Measurements from ENCODE around the gene TCEAL6.
"Not testable (repeated sequence)": the region's sequence is repeated elsewhere in the genome, so short reads cannot be mapped to it uniquely, and the experiment has no call there.

Gene TCEAL6

GRCh38 chrX:102142274-102142673 is at the start of gene TCEAL6:
TCEAL6 (minus strand) TSS chrX:102142481.
- H3K36me3 ChIP-seq (ENCODE audit: control insufficient read depth, insufficient read depth, low read length); H3K4me3 ChIP-seq (replicated peaks; ENCODE audit: low read depth, low read length); H3K27me3 ChIP-seq (replicated peaks; ENCODE audit: control insufficient read depth, insufficient read depth, low read length); DNase-seq (ENCODE audit: extremely low read depth, insufficient read length): not testable (repeated sequence)

GRCh38 chrX:102185967-102186720 is 43.9 kb upstream of the TCEAL6 start:
- TF ChIP-seq CTCF (IDR thresholded peaks at IDR 0.05; ENCODE audit: insufficient read depth, low read length, poor library complexity, severe bottlenecking) = no peak
- DNase-seq (ENCODE audit: extremely low read depth, insufficient read length) = no peak
- Histone ChIP-seq H3K36me3 (ENCODE audit: control insufficient read depth, insufficient read depth, low read length) (no peaks in the 10 kb centered on the region), H3K27me3 (replicated peaks; ENCODE audit: control insufficient read depth, insufficient read depth, low read length) (no peaks in the 10 kb centered on the region), H3K4me3 (replicated peaks; ENCODE audit: low read depth, low read length) (no peak overlapping the region)

GRCh38 chrX:102155806-102156179 is 13.5 kb upstream of the TCEAL6 start, which contains the start of gene BEX5:
BEX5 (minus strand) TSS chrX:102155977; CDS start chrX:102154265, 1,712 bp downstream.
- DNase-seq (ENCODE audit: extremely low read depth, insufficient read length) = peak; percentile 6
- peak within 1 kb of the TSS; percentile 33 for H3K4me3 ChIP-seq (replicated peaks; ENCODE audit: low read depth, low read length)

GRCh38 chrX:102154900-102155805 is 12.9 kb upstream of the TCEAL6 start:
- Histone ChIP-seq H3K36me3 (ENCODE audit: control insufficient read depth, insufficient read depth, low read length) (no peaks in the 10 kb centered on the region), H3K27me3 (replicated peaks; ENCODE audit: control insufficient read depth, insufficient read depth, low read length) (no peaks in the 10 kb centered on the region), H3K4me3 (replicated peaks; ENCODE audit: low read depth, low read length) (peak overlapping the region; percentile 33)
- no peak for DNase-seq (ENCODE audit: extremely low read depth, insufficient read length)
- no peak for TF ChIP-seq CTCF (IDR thresholded peaks at IDR 0.05; ENCODE audit: insufficient read depth, low read length, poor library complexity, severe bottlenecking)

More at GRCh38 chrX:102155806-102156179, 13.5 kb upstream of the TCEAL6 start, which contains the start of gene BEX5:
- TF ChIP-seq CTCF (IDR thresholded peaks at IDR 0.05; ENCODE audit: insufficient read depth, low read length, poor library complexity, severe bottlenecking) = no peak
- Histone ChIP-seq H3K27me3 (replicated peaks; ENCODE audit: control insufficient read depth, insufficient read depth, low read length) (no peaks in the 10 kb centered on the region), H3K36me3 (ENCODE audit: control insufficient read depth, insufficient read depth, low read length) (no peaks in the 10 kb centered on the region)

- H3K4me3 ChIP-seq (replicated peaks; ENCODE audit: low read depth, low read length) = no peak overlapping the region
- no peak for DNase-seq (ENCODE audit: extremely low read depth, insufficient read length)
- H3K36me3 ChIP-seq (ENCODE audit: control insufficient read depth, insufficient read depth, low read length) = no peaks in the 10 kb centered on the region
- TF ChIP-seq CTCF (IDR thresholded peaks at IDR 0.05; ENCODE audit: insufficient read depth, low read length, poor library complexity, severe bottlenecking) = peak; percentile 41
- no peaks in the 10 kb centered on the region for H3K27me3 ChIP-seq (replicated peaks; ENCODE audit: control insufficient read depth, insufficient read depth, low read length)
Observed at GRCh38 chrX:102154218-102154860, 12.1 kb upstream of the TCEAL6 start.

GRCh38 chrX:102141631-102142030 is 650 bp downstream of the TCEAL6 start:
- not testable (repeated sequence) for H3K4me3 ChIP-seq (replicated peaks; ENCODE audit: low read depth, low read length)

GRCh38 chrX:102140876-102141275 is 1.4 kb downstream of the TCEAL6 start:
- H3K4me3 ChIP-seq (replicated peaks; ENCODE audit: low read depth, low read length); DNase-seq (ENCODE audit: extremely low read depth, insufficient read length); H3K36me3 ChIP-seq (ENCODE audit: control insufficient read depth, insufficient read depth, low read length); H3K27me3 ChIP-seq (replicated peaks; ENCODE audit: control insufficient read depth, insufficient read depth, low read length): not testable (repeated sequence)

More at GRCh38 chrX:102141631-102142030, 650 bp downstream of the TCEAL6 start:
- not testable (repeated sequence) for H3K36me3 ChIP-seq (ENCODE audit: control insufficient read depth, insufficient read depth, low read length); H3K27me3 ChIP-seq (replicated peaks; ENCODE audit: control insufficient read depth, insufficient read depth, low read length); DNase-seq (ENCODE audit: extremely low read depth, insufficient read length)
